ENCODE results near the gene DKKL1. TPM values are rescaled to one million over a fixed set of nuclear protein-coding genes. Genes with fewer than 3 reads are reported as not detected.

The DKKL1 gene
- total RNA-seq, 1 experiment from 2014 or later = 2.4 TPM

- no peak for TF ChIP-seq NFATC4 (CRISPR knock-in tag; IDR thresholded peaks at IDR 0.05)
- no peak for TF ChIP-seq SOX15 (CRISPR knock-in tag; IDR thresholded peaks at IDR 0.05)
- TF ChIP-seq ELF4 (CRISPR knock-in tag; IDR thresholded peaks at IDR 0.05; ENCODE audit: low read depth) = no peak
- no peak for TF ChIP-seq IRF1 (CRISPR knock-in tag; IDR thresholded peaks at IDR 0.05)
- no peak for TF ChIP-seq ERG (CRISPR knock-in tag; IDR thresholded peaks at IDR 0.05)
Measured at GRCh38 chr19:49393881-49394280, 30.2 kb downstream of the DKKL1 start (continued).

GRCh38 chr19:49395581-49396407, 32.1 kb downstream of the DKKL1 start:
- Mint-ChIP-seq H3K36me3 (no peaks in the 10 kb centered on the region), H3K27me3 (ENCODE audit: low read depth) (no peaks in the 10 kb centered on the region; the same call in 1 of the 2 replicates), H3K4me1 (peaks cover 37% of the 10 kb centered on the region), H3K4me3 (no peak overlapping the region), H3K27ac (no peak overlapping the region), H3K9me3 (no peaks in the 10 kb centered on the region)
- no peak for DNase-seq (ENCODE audit: low spot score)
- no peak for TF ChIP-seq MXD4 (CRISPR knock-in tag; IDR thresholded peaks at IDR 0.05; ENCODE audit: borderline replicate concordance)
- TF ChIP-seq FOXP4 (CRISPR knock-in tag; IDR thresholded peaks at IDR 0.05) = no peak
- no peak for TF ChIP-seq ATF6 (CRISPR knock-in tag; IDR thresholded peaks at IDR 0.05)
- no peak for TF ChIP-seq ZNF532 (CRISPR knock-in tag; IDR thresholded peaks at IDR 0.05; ENCODE audit: borderline replicate concordance)
- no peak for TF ChIP-seq KAT7 (CRISPR knock-in tag; IDR thresholded peaks at IDR 0.05; ENCODE audit: borderline replicate concordance)
- TF ChIP-seq ZNF416 (CRISPR knock-in tag; IDR thresholded peaks at IDR 0.05) = no peak
- CTCF ChIA-PET = interaction anchor here (0.6 to 1.6 kb wide), 4 partner anchors 21 to 47 kb away, joined by 3 to 5 read pairs (median 4); partner anchors contain the start of genes GFY and TEAD2
- POLR2A ChIA-PET = interaction anchor here (0.6 to 0.9 kb wide), 2 partner anchors 10 to 57 kb away, joined by 3 read pairs; partner anchors contain the start of gene ALDH16A1
- no peak; the same call in 1 of the 2 replicates for ATAC-seq
